HG03280 (cell line): ENCODE data around the gene CAPN1.
"Not testable (repeated sequence)": the region's sequence is repeated elsewhere in the genome, so short reads cannot be mapped to it uniquely, and the experiment has no call there.

Experiments
- ATAC-seq: cut with Tn5 transposase; IDR thresholded peaks from one replicate; pipeline ENCODE4 v1.9.1; 2021; ENCODE audit warnings: mild to moderate bottlenecking, moderate library complexity; ENCODE audit not compliant: unreplicated experiment

CAPN1 gene

GRCh38 chr11:65159012-65159411 is 22.7 kb upstream of the CAPN1 start:
- peak; percentile 74 for ATAC-seq

GRCh38 chr11:65160643-65161042 is 21.1 kb upstream of the CAPN1 start:
- ATAC-seq = no peak

- no peak for ATAC-seq
These were observed 18.0 kb upstream of the CAPN1 start for GRCh38 chr11:65163684-65164083.

- ATAC-seq = no peak
These were observed 16.1 kb upstream of the CAPN1 start for GRCh38 chr11:65165410-65166317.

- ATAC-seq = no peak
These were observed 14.8 kb upstream of the CAPN1 start for GRCh38 chr11:65166893-65167292.

GRCh38 chr11:65167656-65168055 is 14.1 kb upstream of the CAPN1 start:
- ATAC-seq = no peak

GRCh38 chr11:65169164-65169641 is 12.5 kb upstream of the CAPN1 start:
- ATAC-seq = no peak

- ATAC-seq = no peak
These were observed 11.6 kb upstream of the CAPN1 start, which contains the start of gene SPDYC for GRCh38 chr11:65170058-65170534. SPDYC (plus strand) TSS chr11:65170233; CDS start chr11:65171358, 1,125 bp downstream.

- ATAC-seq = no peak
These were observed 9.1 kb upstream of the CAPN1 start for GRCh38 chr11:65172600-65172999.

GRCh38 chr11:65174571-65175010 is 7.1 kb upstream of the CAPN1 start:
- not testable (repeated sequence) for ATAC-seq

- peak; percentile 65 for ATAC-seq
These were observed 705 bp upstream of the CAPN1 start for GRCh38 chr11:65180877-65181568.

- no peak for ATAC-seq
These were observed 786 bp downstream of the CAPN1 start for GRCh38 chr11:65182258-65183170.

GRCh38 chr11:65183201-65183891 is 1.6 kb downstream of the CAPN1 start:
- ATAC-seq = no peak

- ATAC-seq = no peak
These were observed 2.4 kb downstream of the CAPN1 start for GRCh38 chr11:65184146-65184545.

- no peak for ATAC-seq
These were observed 3.4 kb downstream of the CAPN1 start for GRCh38 chr11:65185171-65185570.

GRCh38 chr11:65185869-65186341 is 4.2 kb downstream of the CAPN1 start:
- ATAC-seq = no peak

- no peak for ATAC-seq
These were observed 5.0 kb downstream of the CAPN1 start for GRCh38 chr11:65186701-65187100.

- no peak for ATAC-seq
These were observed 5.5 kb downstream of the CAPN1 start for GRCh38 chr11:65187146-65187675.

- ATAC-seq = no peak
These were observed 6.3 kb downstream of the CAPN1 start for GRCh38 chr11:65187971-65188461.
